ENCODE measurements around the gene PRPSAP2. TPM values are rescaled to one million over a fixed set of nuclear protein-coding genes. Genes with fewer than 3 reads are reported as not detected.

The PRPSAP2 gene
- total and polyA plus RNA-seq, 2 donors (not counting 3 experiments of a cell fraction or from before 2014, with no cell fraction given), result 22.2 to 38.5 TPM

- H3K4me2 ChIP-seq (ENCODE audit: insufficient read depth, low read length), result no peak overlapping the region
- no peaks in the 10 kb centered on the region for H3K79me2 ChIP-seq (ENCODE audit: control insufficient read depth, insufficient read depth, low read length)
- H3K9me1 ChIP-seq (replicated peaks; ENCODE audit: control insufficient read depth, extremely low read depth, insufficient read depth, low read length), result no peaks in the 10 kb centered on the region
- TF ChIP-seq POLR2A (IDR thresholded peaks at IDR 0.05; ENCODE audit: low read depth, low read length) (no peak), EZH2 (IDR thresholded peaks at IDR 0.05; ENCODE audit: borderline replicate concordance, low read depth, low read length, severe bottlenecking) (no peak), POLR2AphosphoS5 (IDR thresholded peaks at IDR 0.05; ENCODE audit: insufficient read depth, low read depth, low read length) (no peak), GATA2 (IDR thresholded peaks at IDR 0.05; ENCODE audit: insufficient read depth, insufficient read length, low read depth, low read length) (no peak), FOS (IDR thresholded peaks at IDR 0.05; ENCODE audit: borderline replicate concordance, insufficient read depth, low read length) (no peak)
- peaks cover 0 to 3% of the 10 kb centered on the region in 2 experiments for H3K27me3 ChIP-seq (ENCODE audit: control insufficient read depth in 2 of 2, insufficient read depth in 2 of 2, low read length in 2 of 2)
- H3K36me3 ChIP-seq (ENCODE audit: control insufficient read depth in 2 of 2, extremely low read depth in 1 of 2, insufficient read depth in 2 of 2, low read length in 2 of 2), result peaks cover 2 to 9% of the 10 kb centered on the region in 2 experiments
- ChIA-PET POLR2A (no interaction called here), CTCF (no interaction called here)
- no peak overlapping the region for H3K9ac ChIP-seq (replicated peaks; ENCODE audit: extremely low read depth, insufficient read depth, low read length)
- dilution Hi-C loops (cut with MboI; ENCODE audit: extremely low pct_ligation_motif_present, low sequenced_read_pairs) (no loop called here), intact Hi-C loops (cut with micrococcal nuclease) (no loop called here)
- H3K4me1 ChIP-seq (ENCODE audit: control insufficient read depth, extremely low read depth, insufficient read depth, low read length), result no peaks in the 10 kb centered on the region
- no peak overlapping the region for H3K27ac ChIP-seq (ENCODE audit: insufficient read depth, low read depth, low read length)
- BruUV-seq (replicated peaks), result no TSS peak
- H4K20me1 ChIP-seq (replicated peaks; ENCODE audit: control insufficient read depth, extremely low read depth, insufficient read depth, low read length), result no peaks in the 10 kb centered on the region
- no peak for FAIRE-seq
- H3K4me3 ChIP-seq (replicated peaks in 1 of 3; ENCODE audit: insufficient read depth in 1 of 3, low read depth in 1 of 3, low read length in 3 of 3), result no peak overlapping the region
- H3K9me3 ChIP-seq (replicated peaks; ENCODE audit: control insufficient read depth, insufficient read depth, low read length), result no peaks in the 10 kb centered on the region
- DNase-seq (ENCODE audit: low read depth, low spot score), result no peak
- no peak overlapping the region for H2AFZ ChIP-seq (ENCODE audit: low read depth, low read length)
Observed at GRCh38 chr17:18932360-18933055, 74.6 kb downstream of the PRPSAP2 start.

GRCh38 chr17:18933102-18934058, 75.4 kb downstream of the PRPSAP2 start:
- no peak for FAIRE-seq
- Histone ChIP-seq H3K4me2 (ENCODE audit: insufficient read depth, low read length) (no peak overlapping the region), H3K4me3 (replicated peaks in 1 of 3; ENCODE audit: insufficient read depth in 1 of 3, low read depth in 1 of 3, low read length in 3 of 3) (no peak overlapping the region), H3K36me3 (ENCODE audit: control insufficient read depth in 2 of 2, extremely low read depth in 1 of 2, insufficient read depth in 2 of 2, low read length in 2 of 2) (peaks cover 2 to 9% of the 10 kb centered on the region in 2 experiments), H3K9me1 (replicated peaks; ENCODE audit: control insufficient read depth, extremely low read depth, insufficient read depth, low read length) (no peaks in the 10 kb centered on the region), H3K27ac (ENCODE audit: insufficient read depth, low read depth, low read length) (no peak overlapping the region), H3K27me3 (ENCODE audit: control insufficient read depth in 2 of 2, insufficient read depth in 2 of 2, low read length in 2 of 2) (peaks cover 0 to 3% of the 10 kb centered on the region in 2 experiments), H2AFZ (ENCODE audit: low read depth, low read length) (no peak overlapping the region), H3K79me2 (ENCODE audit: control insufficient read depth, insufficient read depth, low read length) (no peaks in the 10 kb centered on the region), H3K9ac (replicated peaks; ENCODE audit: extremely low read depth, insufficient read depth, low read length) (no peak overlapping the region), H3K9me3 (replicated peaks; ENCODE audit: control insufficient read depth, insufficient read depth, low read length) (no peaks in the 10 kb centered on the region), H3K4me1 (ENCODE audit: control insufficient read depth, extremely low read depth, insufficient read depth, low read length) (no peaks in the 10 kb centered on the region), H4K20me1 (replicated peaks; ENCODE audit: control insufficient read depth, extremely low read depth, insufficient read depth, low read length) (no peaks in the 10 kb centered on the region)
- no peak for DNase-seq (ENCODE audit: low read depth, low spot score)
- TF ChIP-seq EZH2 (IDR thresholded peaks at IDR 0.05; ENCODE audit: borderline replicate concordance, low read depth, low read length, severe bottlenecking) (no peak), GATA2 (IDR thresholded peaks at IDR 0.05; ENCODE audit: insufficient read depth, insufficient read length, low read depth, low read length) (no peak), POLR2A (IDR thresholded peaks at IDR 0.05; ENCODE audit: low read depth, low read length) (no peak), POLR2AphosphoS5 (IDR thresholded peaks at IDR 0.05; ENCODE audit: insufficient read depth, low read depth, low read length) (no peak), JUN (IDR thresholded peaks at IDR 0.05; ENCODE audit: borderline replicate concordance, insufficient read depth, insufficient read length, low read depth) (no peak), CTCF (IDR thresholded peaks at IDR 0.05; ENCODE audit: extremely low read depth in 1 of 2, insufficient read depth in 1 of 2, low read depth in 1 of 2, low read length in 2 of 2) (no peak), MYC (IDR thresholded peaks at IDR 0.05; ENCODE audit: low read depth, low read length) (no peak), MAX (IDR thresholded peaks at IDR 0.05; ENCODE audit: insufficient read depth, insufficient read length) (no peak), FOS (IDR thresholded peaks at IDR 0.05; ENCODE audit: borderline replicate concordance, insufficient read depth, low read length) (no peak)
- BruUV-seq (replicated peaks), result no TSS peak
- POLR2A ChIA-PET, result no interaction called here
- dilution Hi-C loops (cut with MboI; ENCODE audit: extremely low pct_ligation_motif_present, low sequenced_read_pairs) (no loop called here), intact Hi-C loops (cut with micrococcal nuclease) (no loop called here)
- CTCF ChIA-PET, result interaction anchor here (1.2 kb wide), 1 partner anchor 11 kb away, joined by 4 read pairs; no protein-coding TSS in a partner anchor
